Hematopoietic multipotent progenitor cell treated with erythropoietin and hydrocortisone succinate and interleukin-3 and kit ligand, for 15 days (in vitro differentiated cells): ENCODE results near the gene LPAR3.
"Not testable (repeated sequence)": the region's sequence is repeated elsewhere in the genome, so short reads cannot be mapped to it uniquely, and the experiment has no call there.

Experiments used
- DNase-seq: peaks from one replicate; pipeline ENCODE4 v3.0.0-alpha.2; 2015; ENCODE audit warnings: low spot score

The LPAR3 gene

DNA sequence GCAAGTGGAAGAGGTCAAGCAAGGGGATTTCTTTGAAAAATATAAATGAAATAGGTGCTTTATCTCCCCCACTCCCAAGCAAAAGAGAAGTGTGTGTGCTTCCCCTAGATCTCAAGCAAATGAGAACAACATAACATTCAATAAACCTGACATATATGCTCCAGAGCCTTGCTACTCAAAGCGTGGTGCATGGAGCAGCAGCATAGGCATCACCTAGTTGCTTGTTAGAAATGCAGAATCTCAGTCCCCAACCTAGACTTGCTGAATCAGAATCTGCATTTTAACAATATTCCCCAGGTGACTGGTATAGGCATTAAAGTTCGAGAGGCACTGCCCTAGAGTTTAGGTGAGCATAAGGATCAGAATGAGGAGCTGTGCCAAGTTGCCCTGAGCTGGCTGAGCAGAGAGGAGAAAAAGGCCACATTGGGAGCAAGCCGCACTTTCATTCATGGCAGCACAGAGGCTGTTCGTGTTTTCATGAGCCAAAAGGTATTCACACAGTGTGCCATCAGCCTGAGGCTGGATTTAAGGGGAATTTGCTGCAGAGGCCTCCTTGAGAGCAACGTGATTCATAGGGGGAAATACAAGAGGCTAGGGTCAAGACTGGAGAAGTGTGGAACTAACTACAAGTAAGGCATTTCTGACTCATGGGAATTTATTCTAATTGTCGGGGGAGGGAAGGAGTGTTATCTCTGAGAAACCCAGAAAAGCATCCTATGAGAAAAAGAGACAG, 14.3 kb upstream of the LPAR3 start:
- no peak for DNase-seq

- not testable (repeated sequence) for DNase-seq
Observed at GRCh38 chr1:84902727-84903126, 9.7 kb upstream of the LPAR3 start.

DNA sequence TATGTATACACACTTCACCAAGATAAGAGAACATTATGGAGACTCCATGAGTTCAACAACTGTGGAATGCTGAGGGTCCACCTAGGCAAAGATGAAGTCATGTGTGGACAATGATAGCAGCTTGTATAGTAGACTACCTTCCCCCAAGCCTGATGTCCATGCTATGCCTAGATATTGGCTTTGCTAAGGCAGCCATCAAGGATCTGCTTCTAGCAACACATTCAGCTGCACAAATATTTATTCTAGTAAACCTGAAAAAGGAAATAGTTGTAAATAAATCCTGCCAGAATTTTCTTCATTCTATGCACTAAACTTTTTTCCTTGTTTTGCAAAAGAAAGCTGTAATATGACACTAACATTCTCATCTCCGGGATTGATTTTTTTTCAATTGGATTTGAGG, 7.0 kb upstream of the LPAR3 start:
- no peak for DNase-seq

- no peak for DNase-seq
Observed at GRCh38 chr1:84896279-84896678, 3.3 kb upstream of the LPAR3 start.

DNA sequence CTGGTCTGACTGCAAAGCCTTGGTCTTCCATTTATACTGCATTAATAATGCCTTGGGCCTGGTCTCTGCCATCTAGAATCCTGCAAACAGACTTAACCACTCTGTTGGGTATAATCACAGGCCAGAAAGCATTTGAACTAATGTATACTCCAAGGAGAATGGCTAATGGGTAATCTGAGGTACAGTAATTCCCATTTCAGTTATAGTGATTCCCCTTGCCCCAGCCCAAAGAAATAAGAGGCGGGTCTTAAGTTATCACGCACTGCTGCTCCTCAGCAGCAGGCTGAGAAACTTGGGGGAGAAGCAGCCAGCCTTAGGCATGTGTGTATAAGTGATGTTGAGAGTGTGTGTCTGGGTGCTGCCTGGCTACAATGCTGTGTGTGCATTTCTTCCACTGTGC, 2.4 kb downstream of the LPAR3 start:
- DNase-seq: no peak

GRCh38 chr1:84889437-84889836, 3.6 kb downstream of the LPAR3 start:
- no peak for DNase-seq

- DNase-seq: no peak
Observed at GRCh38 chr1:84888753-84889152, 4.3 kb downstream of the LPAR3 start.

- no peak for DNase-seq
Observed at GRCh38 chr1:84887261-84887934, 5.6 kb downstream of the LPAR3 start.

DNA sequence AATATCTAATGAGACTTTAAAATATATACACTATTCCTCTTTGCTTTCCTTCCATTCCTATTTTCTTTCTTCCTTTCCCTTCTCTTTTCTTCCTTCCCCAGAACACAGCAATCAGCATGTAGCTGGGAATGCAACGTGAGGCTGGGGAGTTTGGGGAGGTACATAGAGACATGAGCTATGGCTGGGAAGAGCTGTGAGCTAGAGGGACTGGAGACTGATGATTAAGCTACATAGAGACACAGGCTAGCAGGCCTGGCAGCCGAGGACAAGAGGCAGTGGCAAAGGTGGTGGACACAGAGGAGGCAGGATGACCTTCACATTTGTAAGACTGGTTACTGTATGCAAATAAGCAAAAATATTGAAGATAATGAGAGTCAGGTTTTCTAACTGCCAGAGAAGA, 7.5 kb downstream of the LPAR3 start:
- DNase-seq: no peak

- no peak for DNase-seq
Observed at GRCh38 chr1:84884671-84885389, 8.2 kb downstream of the LPAR3 start.

- no peak for DNase-seq
Observed at GRCh38 chr1:84883286-84883685, 9.7 kb downstream of the LPAR3 start.

DNA sequence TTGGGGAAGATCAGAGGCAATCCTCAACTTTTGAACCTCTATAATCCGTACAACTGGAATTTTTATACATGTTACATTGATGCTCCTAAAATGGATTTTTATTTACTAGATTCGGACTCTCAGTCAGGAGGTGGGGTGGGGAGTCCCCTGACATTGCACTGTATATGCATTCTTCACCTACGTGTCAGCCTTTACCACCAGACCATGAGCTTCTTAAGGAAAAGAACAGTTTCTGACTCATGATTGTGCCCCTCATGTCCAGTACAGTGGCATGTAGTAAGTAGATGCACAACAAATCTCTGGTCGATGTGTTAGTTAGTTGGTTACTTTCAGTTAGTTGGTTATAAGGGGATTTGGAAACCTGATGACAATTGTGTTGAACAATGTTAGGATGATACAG, 15.4 kb downstream of the LPAR3 start:
- no peak for DNase-seq

DNA sequence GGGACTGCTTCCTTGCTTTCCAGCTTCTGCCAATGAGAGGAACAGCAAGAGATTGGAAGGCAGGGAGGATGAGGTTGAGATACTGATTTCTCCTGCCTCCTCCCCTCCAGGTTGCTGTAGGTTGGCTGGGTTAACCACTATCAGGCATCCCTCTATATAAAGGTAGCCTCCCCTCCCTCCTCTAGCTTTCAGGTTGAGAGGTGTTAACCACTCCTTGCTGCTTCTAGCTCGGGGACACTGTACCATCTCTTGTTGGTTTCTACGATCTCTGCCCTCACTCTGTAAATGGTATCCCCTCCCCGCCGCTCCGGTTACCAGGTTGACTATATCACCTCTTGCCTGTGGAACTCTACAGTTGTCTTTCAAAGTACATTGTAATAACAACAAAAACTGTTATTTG, 16.7 kb downstream of the LPAR3 start:
- no peak for DNase-seq

DNA sequence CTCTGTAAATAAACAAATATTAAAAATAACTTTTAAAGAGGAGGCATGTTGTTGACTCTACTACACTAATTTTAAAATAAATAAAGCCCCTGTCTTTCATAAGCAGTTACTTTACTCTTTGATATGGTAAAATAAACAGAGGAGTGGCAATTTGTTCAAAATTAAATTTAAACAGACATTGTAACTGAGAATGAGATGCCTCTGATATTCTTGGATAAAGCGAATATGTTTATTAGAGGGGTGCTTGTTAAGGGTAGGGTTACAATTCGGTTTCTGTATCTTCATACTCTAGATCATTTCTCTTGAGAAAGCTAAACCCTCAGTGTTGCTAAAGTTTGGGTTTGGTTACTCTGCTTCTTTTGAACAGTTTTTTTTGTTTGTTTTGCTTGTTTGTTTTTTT, 19.6 kb downstream of the LPAR3 start:
- no peak for DNase-seq

DNA sequence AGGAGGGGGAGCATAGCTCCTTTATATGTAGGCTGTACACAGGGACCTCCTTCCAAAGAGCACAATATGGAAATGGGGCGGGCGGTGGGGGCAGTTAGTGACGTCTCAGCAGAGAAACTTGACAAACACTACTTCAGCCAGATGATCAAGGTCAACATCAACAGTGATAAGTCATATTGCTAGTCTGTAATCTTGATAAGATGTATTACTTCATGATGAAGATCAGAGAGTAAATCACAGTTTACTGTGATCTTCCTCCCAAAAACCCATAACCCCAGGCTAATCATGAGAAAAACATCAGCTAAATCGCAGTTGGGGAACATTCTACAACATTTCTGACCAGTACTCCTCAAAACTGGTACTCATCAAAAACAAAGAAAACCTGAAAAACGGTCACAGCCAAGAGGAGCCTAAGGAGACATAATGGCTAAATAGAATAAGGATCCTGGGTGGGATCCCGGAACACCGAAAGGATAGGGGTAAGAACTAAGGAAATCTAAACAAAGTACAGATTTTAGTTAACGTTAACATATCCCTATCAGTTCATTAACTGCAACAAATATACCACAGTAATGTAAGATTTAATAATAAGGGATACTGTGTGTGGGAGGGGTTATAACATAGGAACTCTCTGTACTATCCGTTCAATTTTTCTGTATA, 20.2 kb downstream of the LPAR3 start:
- DNase-seq: no peak

DNA sequence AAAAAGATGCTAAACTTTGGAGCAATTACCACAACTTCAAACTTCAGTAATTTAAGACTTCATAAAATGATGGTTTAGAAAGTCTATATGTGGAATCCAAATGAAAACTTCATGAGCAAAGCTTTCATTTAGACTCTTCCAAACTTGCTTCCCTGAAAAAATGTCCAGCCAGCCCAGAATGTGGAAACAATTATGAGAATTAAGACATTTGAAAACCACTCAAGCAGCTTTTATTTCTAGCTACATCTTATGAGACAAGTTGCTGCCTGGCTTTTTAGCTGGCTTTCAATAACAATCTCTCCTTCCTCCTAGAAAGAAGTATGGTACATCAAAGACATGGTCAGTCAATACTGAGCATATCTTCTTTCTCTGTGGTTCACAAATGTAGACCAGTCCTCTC, 21.8 kb downstream of the LPAR3 start:
- no peak for DNase-seq

DNA sequence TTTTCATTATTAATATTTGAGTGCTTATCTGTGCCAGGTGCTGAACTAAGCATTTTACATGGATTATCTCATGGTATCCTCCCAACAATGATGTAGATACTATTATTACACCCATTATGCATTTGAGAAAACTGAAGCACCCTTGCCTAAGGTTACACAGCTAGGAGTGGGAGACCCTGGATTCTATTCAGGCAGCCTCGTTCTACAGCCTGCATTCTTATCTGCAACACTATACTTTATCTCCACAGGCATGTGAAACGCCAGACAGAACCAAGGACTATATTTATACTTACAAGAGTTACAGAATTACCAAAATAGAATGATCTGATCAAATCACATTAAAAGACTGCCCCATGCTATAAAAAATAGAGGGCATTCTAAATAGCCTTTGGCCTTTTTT, 22.4 kb downstream of the LPAR3 start:
- no peak for DNase-seq

DNA sequence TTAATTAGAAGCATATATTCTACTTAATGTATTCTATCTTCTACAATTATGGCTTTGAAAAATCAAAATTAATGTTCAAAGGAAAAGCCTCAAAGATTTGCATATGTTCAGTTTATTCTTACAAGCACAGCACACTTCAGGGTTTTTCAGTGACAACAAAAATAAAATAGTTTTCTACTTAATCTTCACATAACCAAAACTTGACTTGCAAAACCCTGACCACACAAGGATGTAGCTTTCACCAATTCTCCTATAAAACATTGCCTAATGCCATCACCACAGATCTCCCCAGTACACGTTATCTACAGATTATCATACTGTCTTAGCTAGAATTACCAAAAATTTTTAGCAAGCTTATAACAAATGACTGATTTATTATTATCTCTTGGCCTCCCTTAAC, 23.3 kb downstream of the LPAR3 start:
- DNase-seq: no peak

- DNase-seq: no peak
Observed at GRCh38 chr1:84862810-84863251, 30.2 kb downstream of the LPAR3 start.

- no peak for DNase-seq
Observed at GRCh38 chr1:84861988-84862644, 30.9 kb downstream of the LPAR3 start.

DNA sequence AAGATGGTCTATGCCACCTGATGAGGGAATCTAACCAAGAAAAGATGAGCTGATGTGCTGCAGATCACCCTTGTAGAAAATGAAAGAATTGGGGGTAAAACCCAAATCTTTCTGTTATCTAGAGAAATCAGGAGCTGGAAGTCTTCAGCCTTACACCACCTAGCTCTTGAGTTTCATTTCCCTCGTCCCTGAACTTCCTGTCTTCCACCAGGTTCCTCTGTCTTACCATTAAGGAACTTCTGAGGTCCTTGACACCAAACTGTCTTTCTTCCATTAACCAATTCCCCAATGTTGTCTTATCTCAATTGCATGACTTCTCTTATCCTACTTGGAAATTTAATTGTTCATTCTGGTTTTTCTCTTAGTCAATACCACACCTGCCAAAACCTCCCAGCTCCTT, 31.5 kb downstream of the LPAR3 start:
- no peak for DNase-seq

GRCh38 chr1:84859866-84860265, 33.1 kb downstream of the LPAR3 start:
- no peak for DNase-seq
